ENCODE data around the gene ABTB2.
"Not testable (repeated sequence)": the region's sequence is repeated elsewhere in the genome, so short reads cannot be mapped to it uniquely, and the experiment has no call there.

Gene ABTB2

DNA sequence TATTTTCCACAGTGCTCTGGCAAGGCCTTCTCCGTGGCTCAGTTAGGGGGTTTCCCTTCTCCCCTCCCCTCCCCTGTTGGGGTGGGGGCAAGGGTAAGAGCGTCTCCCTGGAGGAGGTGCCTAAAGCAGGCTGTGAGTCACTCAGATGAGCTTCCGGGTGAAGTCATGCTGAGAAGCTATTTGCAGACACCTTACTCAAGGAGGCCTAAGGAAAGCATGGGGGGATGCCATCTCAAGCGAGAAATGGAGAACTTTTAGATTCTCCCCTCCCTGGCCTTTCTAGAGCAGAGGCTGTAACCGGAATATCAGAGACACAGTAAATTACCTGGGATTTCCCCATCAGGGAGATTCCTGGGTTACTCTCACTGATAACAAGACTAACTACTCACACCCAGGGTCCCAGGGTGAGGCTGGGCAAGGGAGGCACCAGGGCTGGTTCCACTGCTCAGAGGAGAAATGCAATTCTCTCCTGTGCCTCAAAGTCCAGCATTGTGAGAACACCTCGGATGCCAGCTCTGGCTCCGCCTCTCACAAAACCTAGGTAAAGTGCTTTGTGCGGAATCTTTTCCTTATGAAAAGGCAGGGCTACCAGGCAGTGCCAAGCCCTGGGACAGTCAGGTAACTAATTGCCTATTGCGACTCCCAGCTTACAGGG, 123.6 kb downstream of the ABTB2 start:
- no peak for DNase-seq

DNA sequence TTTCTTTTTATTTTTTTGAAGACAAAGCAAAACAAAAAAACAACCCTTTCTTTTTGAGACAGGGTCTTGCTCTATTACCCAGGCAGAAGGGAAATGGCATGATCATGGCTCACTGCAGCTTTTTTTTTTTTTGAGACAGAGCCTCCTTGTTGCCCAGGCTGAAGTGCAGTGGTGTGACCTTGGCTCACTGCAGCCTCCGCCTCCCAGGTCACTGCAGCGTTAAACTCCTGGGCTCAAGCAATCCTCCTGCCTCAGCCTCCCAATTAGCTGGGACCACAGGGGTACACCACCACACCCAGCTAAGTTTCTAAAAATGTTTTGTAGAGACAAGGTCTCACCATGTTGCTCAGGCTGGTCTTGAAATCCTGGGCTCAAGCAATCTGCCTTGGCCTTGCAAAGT, 124.6 kb downstream of the ABTB2 start:
- no peak for DNase-seq

DNA sequence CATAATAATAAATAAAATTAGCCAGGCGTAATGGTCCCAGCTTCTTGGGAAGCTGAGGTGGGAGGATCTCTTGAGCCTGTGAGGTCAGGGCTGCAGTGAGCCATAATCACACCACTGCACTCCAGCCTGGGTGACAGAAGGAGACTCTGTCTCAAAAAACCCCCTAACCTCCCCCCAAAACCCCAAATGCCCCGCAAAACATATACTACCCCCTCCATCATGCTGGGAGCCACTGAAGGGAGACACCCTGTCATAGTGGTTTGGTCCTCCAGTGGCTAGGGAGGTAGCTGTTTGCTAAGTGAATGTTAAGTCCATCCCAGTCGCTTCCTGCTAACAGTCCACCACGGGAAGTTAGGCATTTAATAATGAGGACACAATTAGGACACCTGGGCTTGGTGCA, 125.0 kb downstream of the ABTB2 start:
- no peak for DNase-seq

DNA sequence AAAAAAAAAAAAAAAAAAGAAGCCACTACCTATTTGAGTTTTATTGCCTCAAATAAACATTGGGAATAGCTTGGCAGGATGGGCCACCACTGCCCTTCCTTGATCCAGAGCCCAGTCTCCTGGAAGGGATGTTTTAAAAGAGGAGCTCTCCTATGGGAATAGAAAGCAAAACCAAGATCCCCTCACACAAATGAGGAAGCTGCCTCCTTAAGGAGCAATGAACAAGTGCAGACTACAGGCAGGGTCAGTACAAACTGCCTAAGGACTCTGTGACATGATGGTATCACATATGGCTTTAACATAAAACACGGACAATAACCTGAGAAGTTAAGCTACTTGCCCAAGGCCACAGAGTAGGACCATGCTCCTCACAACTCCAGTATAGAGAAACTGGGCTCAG, 131.6 kb downstream of the ABTB2 start:
- DNase-seq = no peak

DNA sequence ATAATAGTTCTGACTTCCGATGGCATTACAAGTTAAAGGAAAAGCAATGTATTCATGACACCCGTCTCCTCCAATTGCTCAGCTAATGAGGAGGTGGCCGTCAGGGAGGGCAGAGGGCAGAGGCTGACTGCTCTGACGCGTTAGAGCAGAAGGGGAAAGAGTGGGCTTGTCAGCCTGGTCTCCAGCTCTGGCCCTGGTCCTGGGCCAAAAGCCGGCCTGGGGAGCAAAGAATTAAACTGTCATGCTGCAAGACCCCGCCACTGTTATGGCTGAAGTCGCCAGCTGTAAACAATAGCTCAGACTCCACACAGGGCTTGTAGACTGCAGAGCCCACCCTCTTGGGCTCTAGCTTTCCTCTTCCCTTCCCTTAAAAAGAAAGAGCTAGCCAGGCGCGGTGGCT, 132.7 kb downstream of the ABTB2 start:
- no peak for DNase-seq

DNA sequence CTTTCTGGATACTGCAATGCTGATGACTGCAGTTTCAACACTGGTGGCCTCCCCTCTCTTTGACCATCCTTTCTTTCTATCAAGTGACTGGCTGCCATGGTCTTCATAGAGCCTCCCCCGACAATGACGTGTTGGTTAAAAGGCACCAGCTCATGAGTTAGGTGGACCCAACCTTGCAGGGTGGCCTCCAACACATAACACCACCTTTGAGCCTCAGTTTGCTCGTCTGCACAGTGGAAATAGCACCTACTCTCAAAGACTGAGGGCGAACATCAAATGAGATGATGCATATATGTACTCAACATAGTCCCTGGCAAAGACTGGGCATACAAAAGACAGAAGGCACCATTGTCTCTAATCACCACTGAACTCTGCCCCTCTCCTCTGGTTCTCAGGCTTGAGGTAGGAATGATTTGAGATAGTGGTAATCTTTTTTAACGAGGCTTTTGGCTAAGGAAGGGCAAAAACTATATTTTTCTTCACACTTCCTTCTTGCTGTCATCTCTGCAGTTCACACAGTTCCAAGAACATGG, 133.3 kb downstream of the ABTB2 start:
- no peak for DNase-seq

DNA sequence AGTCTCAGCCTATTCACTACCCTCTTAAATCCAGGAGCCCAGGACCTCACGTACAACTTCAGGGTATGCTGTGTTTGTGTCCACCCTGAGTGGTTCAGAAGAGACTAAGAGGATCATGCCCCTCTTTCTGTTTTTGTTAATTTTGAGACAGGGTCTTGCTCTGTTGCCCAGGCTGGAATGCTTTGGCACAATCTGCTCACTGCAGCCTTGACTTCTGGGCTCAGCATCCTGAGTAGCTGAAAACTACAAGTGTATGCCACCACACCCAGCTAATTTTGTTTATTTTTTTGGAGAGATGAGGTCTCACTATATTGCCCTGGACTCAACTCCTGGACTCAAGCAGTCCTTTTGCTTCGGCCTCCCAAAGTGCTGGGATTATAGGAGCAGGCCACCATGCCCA, 133.9 kb downstream of the ABTB2 start:
- DNase-seq = no peak

DNA sequence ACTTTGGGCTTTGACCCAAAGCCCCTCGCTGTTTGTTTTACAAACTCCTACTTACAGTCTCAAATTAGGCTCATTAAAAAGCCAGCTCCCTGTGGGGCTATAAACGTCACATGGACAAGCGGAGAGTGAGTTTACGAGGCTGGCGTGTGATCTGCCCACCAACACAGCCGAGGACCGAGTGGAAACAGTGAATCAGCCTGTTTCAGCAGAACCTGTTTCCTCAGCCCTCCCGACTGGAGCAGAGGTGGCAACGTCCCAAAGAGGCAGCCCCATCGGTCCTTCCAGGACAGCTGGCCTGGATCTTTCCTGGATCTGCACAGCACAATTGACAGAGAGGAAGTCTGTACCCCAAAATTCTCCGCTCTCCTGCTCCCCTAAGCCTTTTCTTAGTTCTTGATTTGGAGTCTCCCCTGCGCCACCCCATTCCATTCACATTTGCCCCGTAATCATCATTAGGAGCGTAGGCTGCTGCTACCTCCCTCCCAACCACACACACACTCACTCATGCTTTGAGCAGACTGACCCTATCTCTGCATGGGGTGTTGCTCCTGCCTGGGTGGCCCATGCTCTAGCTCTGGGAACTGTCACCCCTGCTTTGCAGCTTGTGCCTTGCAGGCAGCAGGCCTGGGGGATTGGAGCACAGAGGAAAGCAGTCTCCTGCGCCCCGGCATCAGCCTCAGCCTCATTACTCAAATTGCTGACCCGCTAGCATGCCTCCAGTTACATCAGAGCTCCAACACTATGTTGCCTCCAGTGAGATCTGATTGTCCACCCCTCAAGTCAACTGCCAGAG, 134.6 kb downstream of the ABTB2 start:
- peak; percentile 12 for DNase-seq

DNA sequence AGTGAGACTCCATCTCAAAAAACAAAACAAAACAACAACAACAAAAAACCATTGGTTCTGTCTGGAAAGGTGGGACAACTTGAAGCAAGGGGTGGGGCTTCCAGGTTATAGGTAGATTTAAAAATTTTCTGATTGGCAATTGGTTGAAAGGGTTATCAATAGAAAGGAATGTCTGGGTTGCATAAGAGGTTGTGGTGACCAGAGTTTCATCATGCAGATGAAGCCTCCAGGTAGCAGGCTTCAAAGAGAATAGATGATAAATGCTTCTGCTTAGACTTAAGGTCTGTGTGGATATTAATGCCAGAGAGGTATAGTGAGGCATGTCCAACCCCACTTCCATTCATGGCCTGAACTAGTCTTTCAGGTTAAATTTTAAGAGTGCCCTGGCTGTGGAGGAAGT, 135.8 kb downstream of the ABTB2 start:
- DNase-seq = no peak

DNA sequence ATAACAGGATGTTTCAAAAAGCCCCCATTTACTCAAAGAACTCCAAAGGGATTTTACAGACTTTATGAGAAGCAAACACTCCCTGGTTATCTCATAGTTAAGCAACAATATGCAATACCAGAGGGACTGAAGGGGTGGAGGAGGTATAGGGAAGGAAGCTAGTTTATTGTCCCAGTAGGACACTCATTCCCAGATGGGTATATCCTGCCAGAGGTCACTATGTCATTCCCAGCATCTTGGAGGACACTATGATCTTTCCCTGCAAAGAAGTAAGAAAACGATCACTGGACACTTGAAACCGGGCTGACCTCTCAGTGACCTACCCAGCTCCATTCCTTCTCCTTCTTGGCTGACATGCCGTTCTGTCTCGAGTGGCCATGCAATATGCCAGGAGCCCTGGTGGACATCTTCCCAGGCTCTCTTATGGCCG, 137.9 kb downstream of the ABTB2 start:
- DNase-seq = no peak

DNA sequence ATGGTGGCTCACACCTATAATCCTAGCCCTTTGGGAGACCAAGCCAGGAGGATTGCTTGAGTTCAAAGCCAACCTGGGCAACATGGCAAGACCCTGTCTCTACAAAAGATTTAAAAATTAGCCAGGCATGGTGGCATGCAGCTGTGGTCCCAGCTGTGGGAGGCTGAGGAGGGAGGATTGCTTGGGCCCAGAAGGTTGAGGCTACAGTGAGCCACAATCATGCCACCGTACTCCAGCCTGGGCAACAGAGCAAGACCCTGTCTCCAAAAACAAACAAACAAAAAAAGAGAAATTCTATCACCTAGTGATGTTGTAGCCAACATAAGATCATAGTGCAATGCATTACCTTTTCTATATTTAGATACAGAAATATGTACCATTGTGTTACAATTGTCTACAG, 138.5 kb downstream of the ABTB2 start:
- DNase-seq = no peak

DNA sequence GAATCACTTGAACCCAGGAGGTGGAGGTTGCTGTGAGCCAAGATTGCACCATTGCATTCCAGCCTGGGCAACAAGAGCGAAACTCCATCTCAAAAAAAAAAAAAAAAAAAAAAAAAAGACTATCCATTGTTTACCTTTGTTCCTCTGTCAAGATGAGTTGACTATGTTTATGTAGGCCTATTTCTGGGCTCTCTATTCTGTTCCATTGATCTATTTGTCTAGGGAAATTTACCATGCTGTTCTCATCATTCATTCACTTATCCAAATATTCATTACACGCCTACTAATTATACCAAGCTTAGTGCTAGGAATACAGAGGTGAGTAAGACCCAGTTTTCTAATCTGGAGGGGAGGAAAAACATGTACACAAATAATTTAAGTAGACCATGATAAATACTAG, 139.1 kb downstream of the ABTB2 start:
- not testable (repeated sequence) for DNase-seq

DNA sequence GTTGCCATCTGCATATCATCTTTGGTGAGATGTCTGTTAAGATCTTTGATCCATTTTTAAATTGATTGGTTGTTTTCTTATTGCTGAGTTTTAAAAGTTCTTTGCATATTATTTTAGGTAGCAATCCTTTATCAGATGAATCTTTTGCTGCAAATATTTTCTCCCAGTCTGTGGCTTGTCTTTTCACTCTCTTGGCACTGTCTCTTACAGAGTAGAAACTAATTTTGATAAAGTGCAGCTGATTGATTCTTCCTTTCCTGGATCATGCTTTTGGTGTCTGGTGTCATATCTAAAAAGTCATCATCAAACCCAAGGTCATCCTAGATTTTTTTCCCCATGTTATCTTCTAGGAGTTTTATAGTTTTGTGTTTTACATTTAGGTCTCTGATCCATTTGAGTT, 139.7 kb downstream of the ABTB2 start:
- DNase-seq = no peak

DNA sequence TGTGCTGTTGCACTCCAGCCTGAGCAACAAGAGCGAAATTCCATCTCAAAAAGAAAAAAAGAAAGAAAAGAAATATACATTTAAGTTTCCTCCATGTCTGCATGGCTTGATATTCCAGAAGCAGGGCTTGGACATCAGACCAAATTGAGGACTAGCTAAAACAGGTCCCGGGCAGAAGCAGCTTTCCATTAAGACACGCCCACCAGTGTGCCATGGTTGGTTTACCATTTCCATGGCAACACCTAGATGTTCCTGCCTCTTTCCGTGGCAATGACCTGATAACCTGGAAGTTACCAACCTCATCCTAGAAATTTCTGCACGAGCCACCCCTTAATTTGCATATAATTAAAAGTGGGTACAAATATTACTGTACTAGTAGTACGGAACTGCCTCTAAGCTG, 141.1 kb downstream of the ABTB2 start:
- DNase-seq = peak; percentile 70

DNA sequence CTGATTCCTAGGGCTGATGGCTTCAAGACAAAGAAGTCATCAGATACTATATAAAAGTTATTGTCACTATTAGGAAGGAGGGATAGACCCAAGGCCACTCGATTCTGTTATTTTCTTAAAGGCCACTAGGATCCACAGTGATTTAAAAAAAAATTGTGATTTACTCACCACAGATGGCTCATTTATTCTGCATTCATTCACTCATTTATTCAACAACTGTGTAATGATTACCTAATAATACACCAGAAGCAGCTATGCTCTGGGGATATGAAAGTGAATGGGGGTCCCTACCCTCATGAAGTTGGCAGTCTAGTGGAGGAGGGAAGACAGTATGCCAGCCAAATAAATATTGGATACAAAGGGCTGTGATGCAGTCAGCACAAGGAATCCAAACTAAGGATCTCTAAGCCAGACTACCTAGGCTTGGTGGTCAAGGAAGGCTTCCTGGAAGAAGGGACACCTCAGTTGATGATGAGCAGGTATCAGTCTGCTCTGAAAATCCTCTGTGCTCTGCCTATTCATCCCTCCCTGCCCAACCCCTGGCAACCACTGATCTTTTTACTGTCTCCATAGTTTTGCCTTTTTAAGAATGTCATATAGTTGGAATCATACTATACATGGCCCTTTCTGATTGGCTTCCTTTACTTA, 141.9 kb downstream of the ABTB2 start:
- DNase-seq = no peak

DNA sequence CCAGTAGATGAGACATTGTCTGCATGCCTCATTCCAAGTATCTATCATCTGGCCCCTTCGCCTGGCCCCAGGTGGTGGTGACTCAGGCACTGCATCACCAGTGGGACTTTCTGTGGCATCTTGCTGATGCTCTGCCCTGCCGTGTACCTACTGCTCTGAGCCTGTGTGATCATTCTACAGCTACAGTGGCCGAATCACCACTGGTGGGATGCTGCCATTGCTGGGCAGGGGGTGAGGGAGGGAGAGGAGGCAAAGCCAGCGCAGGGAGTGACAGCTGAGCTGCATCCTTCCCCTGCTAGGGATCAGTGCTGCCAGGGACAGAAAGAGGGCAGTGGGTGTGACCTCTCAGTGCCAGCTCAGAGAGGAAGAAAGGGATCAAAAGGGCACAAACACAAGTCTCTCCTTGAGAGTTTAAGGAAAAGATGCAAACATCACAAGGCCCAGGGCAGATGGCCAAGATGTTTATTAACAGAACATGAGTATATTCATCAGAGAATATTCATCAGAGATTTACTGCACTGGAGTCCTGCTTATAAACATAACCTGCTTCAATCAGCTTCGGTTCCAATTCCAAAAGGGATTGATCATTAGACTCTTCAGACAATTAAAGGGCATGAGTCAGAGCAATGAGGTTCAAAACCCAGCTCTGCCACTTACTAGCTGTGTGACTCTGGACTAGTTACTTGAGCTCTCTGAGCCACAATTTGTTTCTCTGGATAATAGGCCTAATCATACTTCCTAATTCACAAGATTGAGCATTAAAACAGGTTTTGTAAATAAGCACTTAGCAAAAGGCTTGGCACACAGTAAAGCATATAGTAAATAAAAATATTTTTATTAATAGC, 142.6 kb downstream of the ABTB2 start:
- no peak for DNase-seq

DNA sequence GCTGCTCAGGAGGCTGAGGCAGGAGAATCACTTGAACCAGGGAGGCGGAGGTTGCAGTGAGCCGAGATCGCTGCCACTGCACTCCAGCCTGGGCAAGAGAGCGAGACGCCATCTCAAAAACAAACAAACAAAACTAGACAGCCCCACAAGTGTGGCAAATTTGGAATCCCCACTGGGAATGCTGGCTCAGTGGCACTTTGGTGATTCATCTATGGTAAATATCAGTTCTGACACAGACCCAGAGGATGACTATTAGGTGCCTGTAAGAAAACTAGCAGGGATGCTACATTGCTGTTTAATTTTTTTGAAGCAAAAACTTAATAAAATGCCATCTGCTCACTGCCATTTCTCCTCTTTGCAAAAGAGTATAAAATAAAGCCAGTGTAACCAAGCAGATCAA, 144.4 kb downstream of the ABTB2 start:
- peak; percentile 8 for DNase-seq

DNA sequence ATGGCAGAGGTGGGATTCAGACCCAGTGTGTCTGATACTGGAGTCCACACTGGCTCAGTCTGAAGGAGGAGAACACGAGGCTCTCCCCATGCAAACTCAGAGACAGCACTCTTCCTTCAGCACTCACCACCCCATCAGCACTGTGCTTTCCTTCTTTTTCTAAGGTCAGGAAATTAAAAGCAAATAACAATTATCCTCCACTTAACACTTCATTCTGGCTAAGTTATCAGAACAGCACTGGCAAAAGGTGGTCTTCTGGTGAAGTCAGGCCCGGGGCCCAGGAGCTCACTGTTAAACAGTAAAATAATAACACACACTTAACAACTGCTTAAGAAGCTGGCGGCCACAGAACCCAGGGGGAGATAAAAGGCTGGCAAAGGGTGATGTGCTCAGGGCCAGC, 145.2 kb downstream of the ABTB2 start:
- no peak for DNase-seq

DNA sequence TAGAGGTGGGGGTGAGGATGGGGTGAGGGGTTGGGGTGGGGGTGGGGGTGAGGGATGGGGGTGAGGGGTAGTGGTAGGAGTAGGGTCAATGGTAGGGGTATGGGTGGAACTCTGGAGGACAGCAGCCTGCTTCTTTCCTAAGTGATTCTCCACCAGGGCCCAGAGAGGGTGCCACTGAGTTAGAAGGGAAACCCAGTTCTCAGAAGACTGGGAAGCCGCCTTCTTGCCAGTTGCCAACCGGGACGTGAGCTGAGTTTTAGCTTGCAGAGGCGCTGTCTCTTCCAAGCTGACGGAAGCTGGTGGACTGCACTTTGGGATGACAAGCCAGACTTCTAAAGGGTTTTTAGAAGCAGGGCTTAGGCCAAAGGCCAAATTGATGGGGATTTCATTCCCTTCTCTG, 148.0 kb downstream of the ABTB2 start:
- no peak for DNase-seq

DNA sequence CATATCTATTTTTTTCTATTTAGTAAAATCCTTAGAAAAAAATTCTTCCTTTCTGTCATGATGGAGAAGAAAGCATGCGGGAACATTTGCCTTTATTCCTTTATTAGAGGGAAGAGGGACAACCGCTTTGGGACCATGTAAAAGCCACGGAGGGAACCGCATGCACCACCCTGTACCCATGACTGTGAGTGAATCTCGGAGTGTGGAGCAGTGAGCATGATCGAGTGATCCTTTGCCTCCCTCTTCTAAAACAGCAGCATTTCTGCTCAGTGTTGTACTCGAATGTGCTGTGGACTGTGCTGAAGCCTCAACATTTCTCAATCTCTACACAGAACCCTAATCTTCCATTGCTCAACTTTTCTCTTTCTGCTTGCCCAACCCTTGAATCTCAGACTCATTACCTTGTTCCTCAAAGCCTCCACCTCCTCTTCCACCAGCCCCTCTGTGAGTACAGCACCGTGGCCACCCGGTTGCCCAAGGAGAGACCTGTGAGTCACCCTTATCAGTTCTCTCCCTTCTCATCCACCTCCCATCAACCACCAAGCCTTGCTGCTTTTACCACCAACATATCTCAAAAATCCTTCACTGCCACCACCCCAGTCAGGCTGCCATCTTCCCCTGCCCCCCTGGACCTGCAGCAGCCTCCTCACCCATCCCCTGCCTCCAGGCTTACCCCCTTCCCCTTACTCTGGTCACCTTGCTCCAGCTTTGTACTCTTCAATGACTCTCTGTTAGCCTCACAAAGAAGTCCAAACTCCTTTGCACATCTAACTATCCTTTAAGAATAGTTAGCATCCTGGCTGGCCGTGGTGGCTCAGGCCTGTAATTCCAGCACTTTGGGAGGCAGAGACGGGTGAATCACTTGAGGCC, 149.3 kb downstream of the ABTB2 start:
- DNase-seq = no peak

DNA sequence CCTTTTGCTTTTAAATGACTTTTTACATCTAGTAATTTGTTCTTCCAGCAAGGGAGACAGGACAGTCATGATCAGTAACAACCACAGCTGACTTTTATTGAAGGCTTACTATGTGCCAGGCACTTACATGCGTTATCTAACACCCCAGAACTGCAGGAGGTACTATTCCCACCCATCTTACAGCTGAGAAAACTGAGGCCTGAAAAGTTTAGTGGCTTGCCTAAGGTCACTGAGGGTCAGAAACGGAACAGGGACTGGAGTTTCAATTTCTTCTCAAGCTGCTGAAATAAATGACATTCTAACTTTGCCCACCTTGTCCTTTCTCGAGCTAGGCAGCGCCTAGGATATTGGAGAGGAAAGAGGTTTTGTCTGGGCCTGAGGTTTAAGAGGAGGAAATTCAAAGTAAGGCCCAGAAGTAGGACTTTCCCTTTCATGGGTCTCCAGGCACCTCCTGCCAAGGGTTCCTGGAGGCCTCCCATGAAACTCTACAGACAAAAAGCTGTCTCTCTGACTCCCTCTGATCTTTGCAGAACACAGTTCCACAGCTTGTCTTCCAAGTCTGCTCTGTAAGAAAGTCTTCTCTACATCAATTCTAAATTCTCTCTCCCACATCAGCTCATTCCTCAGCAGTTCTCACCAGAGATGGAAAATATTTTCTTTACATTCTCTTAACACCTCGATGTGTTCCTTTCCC, 150.2 kb downstream of the ABTB2 start:
- no peak for DNase-seq

Measured in DMS79 treated with DMSO at 0.1 percent for 48 hours (cell line).